HG02943 (cell line): ENCODE results near the gene OR2C1.

Source experiments
- ATAC-seq: cut with Tn5 transposase; IDR thresholded peaks from one replicate; pipeline ENCODE4 v1.9.1; 2021; ENCODE audit warnings: mild to moderate bottlenecking, low read depth, moderate library complexity; ENCODE audit not compliant: unreplicated experiment

The OR2C1 gene

DNA sequence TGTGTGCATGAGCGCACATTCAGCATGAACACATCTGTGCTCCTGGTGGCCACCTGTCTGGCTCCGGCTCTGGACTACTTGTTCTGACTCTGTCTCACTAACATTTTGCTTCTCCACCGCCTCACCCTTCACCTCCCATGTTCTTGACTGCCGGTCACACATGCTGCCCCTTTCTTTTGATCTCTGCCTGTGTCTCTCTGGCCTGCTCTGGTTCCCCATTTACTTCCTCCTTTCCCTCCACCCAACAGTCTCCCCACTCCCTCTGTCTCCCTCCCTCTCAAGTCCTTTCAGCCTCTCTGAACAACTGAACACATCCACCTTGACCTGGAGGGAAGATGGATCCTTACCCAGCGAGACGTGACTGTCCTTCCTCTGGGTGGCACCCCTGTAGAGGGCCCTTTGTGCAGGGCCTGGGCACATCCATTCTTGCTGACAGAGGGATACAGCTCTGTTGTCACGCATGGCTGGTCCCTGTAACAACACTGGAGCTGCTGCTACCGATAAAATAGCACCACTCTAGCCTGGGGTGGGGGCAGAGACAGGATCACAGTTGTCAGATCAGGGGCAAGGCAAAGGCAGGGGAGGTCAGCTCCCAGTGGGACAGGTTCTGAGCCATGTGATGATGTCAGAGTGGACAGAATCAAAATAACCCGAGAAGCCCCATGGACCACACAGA lies 34.1 kb downstream of the OR2C1 start:
- ATAC-seq = no peak

- peak; percentile 45 for ATAC-seq
Measured at GRCh38 chr16:3400446-3400778, 44.7 kb downstream of the OR2C1 start.

DNA sequence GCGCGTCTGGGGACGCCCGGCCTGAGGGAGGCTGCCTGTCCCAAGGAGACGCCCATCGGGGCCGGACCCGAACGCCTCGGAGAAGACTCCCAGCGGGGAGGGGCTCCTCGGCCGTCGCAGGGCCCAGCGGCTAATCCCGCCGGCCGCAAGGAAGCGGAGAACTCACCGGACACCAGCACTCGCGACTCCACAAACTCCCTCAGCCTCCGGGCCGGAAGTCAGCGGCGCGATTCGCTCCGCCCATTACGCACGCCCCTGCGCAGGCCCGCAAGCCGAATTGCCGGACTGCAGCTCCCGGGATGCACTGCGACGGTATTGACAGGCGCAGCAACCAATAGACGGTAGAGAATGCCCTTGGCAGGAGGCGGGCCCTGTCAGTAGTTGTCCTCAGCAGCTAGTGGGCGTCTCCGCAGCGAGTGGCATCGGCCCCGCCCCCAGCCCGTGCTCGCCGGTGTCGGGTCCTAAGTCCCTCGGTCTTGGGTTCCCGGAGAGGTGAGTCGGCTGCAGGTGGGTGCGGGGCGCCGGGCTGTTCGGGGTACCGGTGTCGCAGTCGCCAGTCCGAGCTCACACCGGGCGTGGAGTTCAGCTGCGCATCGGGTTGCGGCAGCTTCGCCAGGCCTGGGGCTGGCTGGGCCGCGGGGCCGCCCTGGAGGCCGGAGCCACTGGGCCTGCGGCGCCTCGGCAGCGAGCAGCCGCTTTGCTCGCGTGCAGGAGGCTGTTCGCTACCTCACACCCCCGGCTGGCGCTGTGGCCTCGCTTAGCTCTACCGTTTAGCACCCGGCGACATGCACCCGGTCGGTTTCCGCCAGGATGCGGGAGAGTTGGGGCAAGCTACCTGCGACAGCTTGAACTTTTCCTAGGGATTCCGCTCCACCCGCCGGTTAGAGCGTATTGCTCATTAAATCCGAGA lies 45.3 kb downstream of the OR2C1 start, which contains the start of the genes ZNF174 and ZSCAN32:
Gene ZNF174, plus strand, starts transcription at position 437 of the 910 bp plus-strand sequence. CDS start 790 bp downstream, outside the sequence.
Gene ZSCAN32, minus strand, starts transcription at position 226 of the 910 bp plus-strand sequence. CDS start 3,447 bp downstream, outside the sequence.
- peak; percentile 97 for ATAC-seq

DNA sequence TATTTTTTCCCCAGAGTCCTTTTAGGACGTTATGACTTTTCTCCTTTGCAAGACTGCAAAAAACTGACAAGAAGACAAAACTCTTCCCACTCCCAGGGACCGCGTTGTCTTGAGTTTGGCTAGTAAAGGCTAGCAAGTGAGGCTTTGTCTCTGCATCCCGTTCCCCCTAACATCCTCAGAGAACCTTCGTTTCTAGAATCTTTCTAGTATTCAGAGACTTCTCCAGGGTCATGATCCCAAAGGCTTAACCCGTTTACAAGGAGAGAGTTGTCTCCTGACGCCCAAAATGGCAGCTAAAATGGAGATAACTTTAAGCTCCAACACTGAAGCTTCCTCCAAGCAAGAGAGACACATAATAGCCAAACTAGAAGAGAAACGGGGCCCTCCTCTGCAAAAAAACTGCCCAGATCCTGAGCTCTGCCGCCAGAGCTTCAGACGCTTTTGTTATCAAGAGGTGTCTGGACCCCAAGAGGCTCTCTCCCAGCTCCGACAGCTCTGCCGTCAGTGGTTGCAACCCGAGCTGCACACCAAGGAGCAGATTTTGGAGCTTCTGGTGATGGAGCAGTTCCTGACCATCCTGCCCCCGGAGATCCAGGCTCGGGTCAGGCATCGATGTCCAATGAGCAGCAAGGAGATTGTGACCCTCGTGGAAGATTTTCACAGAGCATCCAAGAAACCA lies 46.2 kb downstream of the OR2C1 start:
- no peak for ATAC-seq
